Anterior cingulate cortex (tissue), 58 donors: ENCODE data around the gene ALDH1A3.
A peak's percentile ranks its signal among the peaks of the same experiment; 100 is the strongest.

Source experiments
- DNase-seq, 58 donors: peaks; one replicate each; lab custom pipeline; 2025; lab: John Stamatoyannopoulos, UW

ALDH1A3 gene

GRCh38 chr15:100900795-100901169 is 21.2 kb downstream of the ALDH1A3 start:
- no peak for DNase-seq

DNA sequence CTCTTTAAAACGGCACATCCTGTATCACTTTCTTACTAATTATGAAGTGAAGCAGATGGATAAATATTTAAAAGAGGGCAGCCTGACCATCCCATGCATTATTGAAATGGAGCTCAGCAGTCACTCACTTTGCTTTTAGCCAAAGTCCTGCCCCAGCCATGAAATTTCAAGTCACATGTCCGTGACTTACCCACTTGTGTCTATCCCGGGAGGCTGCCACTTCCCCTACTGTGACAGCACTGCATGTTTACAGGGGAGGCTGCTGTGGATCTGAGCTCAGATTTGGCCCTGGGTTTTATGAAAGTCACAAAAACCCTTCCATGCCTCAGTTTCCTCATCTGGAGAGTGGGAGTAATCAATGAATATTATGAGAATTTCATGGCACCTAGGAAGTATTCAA is 21.7 kb downstream of the ALDH1A3 start:
- no peak for DNase-seq

DNA sequence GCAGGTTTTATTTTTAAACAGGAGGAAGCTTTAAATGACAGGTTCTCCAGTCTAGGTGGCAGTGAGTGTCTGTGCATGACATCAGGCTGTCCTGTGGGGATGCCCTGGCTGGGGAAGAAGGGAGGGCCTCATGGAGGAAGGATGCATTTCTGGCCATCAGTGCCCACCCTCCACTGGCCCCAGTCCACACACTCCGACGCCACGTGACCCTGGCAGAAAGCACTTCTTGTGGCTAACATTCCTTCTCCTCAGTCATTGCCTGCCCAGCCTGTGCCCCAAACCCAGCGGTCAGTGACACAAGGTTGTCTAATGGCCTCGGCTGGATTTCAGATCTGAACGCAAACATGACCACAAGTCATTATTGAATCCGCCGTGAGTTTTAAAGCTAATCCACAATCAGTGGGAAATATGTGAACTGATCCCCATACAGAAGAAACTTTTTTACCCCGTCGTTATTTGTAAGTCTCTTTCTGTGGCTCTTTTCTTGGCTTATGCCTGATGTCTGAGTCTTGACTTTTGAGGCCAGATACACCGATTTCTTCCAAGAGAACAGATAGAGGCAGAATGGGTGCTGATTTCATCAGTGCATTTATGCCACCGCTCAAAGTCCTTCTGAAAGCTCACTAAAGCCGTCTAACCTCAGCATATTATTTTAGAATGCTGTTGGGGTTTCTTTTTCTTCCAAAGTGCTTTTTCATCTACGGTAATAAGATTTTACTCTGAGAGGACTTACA is 22.2 kb downstream of the ALDH1A3 start:
- DNase-seq, result no peak

- DNase-seq, result peak in 7 of 58 donors; percentile 12 to 35 (median 23)
Measured at GRCh38 chr15:100902436-100903167, 23.0 kb downstream of the ALDH1A3 start.

DNA sequence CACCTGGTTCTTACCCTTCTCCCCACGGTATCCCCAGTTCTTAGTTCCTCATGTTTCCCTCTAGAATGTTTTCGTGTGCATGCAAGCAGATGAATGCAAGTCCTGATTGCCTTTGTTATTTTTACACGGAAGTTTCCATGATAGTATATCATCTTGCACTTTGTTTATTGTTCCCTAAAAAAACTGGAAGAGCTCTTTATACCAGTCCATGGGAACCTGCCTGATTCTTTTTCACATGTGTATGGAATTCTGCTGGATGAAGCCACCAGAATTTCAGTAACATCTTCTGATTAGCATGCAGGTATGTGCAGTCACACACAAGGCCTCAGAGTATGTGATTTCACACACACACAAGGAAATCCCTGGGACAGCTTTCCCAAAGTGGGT is 23.5 kb downstream of the ALDH1A3 start:
- DNase-seq, result no peak

GRCh38 chr15:100905850-100906249 is 26.2 kb downstream of the ALDH1A3 start:
- DNase-seq, result no peak

GRCh38 chr15:100908466-100908865 is 28.8 kb downstream of the ALDH1A3 start:
- DNase-seq, result no peak

DNA sequence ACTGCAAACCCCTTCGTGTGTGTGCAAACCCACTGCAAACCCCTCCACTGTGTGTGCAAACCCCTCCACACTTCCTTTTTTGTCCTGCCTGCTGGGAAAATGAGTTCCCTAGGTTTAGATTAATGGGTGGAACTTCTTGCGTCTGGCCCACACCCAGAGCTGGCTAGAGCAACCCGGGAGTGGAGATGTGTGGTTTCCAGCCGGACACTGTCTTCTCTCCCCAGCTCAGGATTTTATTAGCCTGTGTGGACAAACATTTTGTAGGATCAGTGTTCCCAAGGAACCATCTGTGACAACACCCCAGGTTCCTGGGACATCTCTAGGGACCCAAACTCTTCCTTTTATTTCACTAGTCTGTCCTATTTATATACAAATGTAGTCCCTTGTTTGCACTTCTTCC is 29.9 kb downstream of the ALDH1A3 start:
- no peak for DNase-seq

GRCh38 chr15:100909989-100910955 is 30.6 kb downstream of the ALDH1A3 start:
- DNase-seq, result no peak

DNA sequence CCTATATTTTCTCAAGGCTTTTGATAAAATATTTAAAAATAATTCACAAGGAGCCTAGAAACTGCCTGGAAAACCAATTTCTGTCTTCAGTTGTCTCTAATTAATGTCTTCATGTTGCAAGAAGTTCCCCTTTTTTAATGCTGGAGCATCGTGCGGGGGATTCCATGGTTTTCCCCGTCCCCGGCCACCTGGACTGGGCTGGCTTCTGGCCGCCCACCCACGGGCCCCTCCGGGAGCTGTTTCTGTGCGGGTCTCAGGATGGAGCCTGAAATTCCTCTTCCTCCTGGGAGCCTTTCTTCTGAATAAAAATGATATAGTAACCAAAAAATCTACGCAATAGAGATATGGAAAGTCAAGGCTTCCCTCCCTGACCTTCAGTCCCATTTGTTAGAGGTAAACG is 31.5 kb downstream of the ALDH1A3 start:
- DNase-seq, result no peak

DNA sequence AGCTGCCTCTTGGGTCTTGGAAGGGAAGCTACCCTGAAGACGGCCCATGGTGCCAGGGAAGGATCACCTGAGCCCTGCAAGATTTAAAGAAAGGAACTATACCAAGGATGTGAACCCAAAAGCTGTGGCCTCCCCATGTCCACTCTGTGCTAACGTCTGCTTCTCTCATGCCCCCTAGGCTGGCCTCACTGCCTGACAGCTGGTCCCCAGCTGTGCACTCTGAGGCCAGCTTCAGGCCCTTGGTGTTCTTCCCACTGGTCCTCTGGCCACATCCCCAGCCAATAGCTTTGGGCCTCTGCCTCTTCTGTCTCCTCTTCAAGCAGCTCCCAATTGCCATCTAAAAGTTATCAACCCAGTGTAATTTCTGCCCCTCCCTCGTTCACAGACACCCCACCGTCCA is 34.3 kb downstream of the ALDH1A3 start:
- no peak for DNase-seq

GRCh38 chr15:100914876-100915275 is 35.2 kb downstream of the ALDH1A3 start:
- DNase-seq, result no peak

GRCh38 chr15:100918034-100918689 is 38.5 kb downstream of the ALDH1A3 start:
- DNase-seq, result peak in 28 of 58 donors; percentile 12 to 63 (median 36)

DNA sequence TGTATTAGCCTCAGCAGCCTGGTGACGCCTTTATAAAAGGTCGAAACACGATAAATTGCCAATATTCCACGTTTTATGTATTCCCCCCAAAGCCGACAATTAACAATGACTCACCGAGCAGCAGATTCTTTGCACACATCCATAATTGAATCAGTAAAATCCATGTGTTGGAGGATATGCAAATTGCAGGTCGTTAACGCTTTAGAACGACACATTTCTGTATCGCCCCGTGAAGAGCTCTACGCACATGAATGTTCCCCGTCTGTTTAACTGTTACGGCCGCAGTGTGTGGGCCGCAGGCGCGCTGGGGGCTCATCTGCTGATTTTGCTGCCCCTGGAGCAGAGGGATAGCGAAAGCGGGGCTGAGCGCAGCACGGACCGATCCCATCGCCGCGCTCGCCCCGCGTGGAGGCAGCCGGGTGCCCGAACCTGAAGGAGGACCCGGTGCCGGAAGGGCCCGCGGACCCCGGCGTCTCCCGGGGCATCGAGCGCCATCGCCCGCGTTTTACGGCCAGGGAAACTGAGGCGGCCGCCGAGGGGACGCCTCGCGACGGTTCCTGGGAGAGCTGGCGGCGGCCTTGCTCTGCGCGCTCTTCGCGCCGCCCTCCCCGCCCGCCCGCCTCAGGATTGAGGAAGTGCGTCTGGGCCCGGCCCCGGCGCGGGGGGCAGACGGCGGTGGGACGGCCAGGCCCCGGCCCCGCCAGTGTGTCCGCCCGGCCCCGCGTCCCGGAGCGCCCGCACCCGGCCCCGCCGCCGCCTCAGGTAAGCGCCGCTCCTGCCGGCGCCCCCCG is 39.3 kb downstream of the ALDH1A3 start, which contains the start of gene LRRK1:
TSS of gene LRRK1 (plus strand) at position 668 of the 791 bp plus-strand sequence. CDS start 5,276 bp downstream, outside the sequence.
- peak in 3 of 58 donors; percentile 15 to 52 (median 27) for DNase-seq

GRCh38 chr15:100919481-100920405 is 40.1 kb downstream of the ALDH1A3 start:
- DNase-seq, result no peak

- no peak for DNase-seq
Measured at GRCh38 chr15:100920516-100921135, 41.0 kb downstream of the ALDH1A3 start.

DNA sequence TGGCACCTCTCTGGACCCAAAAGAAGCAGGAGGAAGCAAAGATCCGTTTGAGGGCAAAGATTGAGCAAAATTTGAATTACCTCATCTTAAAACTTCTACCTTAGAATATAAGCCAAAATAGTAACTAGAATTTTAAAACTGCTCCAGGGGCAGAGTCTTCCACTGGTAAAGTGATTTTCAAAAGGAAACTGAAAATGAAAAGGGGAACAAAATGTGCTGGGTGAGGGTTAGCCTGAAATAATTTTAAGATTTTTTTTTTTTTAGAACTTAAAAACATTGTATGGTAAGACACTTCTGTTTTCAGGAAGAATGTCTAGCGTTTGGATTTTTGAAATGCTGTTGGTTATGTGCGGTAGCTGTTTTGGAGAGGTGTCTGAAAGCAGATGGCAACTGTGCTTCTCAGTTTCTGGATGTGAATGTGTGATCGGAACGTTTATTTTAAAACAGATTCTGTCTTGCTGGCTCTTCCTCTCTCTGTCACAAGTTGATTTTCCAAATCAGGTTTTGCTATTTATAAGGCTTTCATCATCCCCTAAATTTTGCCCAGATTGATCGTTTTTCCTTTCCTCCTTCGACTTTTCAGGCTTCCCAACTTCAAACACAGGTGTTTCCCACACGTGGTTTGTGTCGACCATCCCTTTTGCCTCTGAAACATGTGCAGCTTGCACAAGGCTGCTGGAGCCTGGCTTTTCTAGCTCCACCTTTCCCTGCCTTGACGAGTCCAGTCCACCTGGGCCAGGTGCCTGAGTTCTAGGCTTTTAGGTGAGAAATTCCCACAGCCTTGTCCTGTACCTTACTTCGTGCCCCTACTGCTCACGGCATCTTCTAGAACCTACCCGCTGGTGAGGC is 42.8 kb downstream of the ALDH1A3 start:
- peak in 4 of 58 donors; percentile 33 to 73 (median 58) for DNase-seq
